ENCODE results near the gene TOMM20L. TPM values are rescaled to one million over a fixed set of nuclear protein-coding genes. Genes with fewer than 3 reads are reported as not detected.

TOMM20L gene
- total and polyA plus RNA-seq, 8 donors, result 0.25 to 0.51 (median 0.38) TPM; not detected in 5

GRCh38 chr14:58390830-58391229, 4.9 kb upstream of the TOMM20L start:
- Histone ChIP-seq H3K4me3 (no peak overlapping the region), H3K27ac (no peak overlapping the region), H3K4me1 (no peaks in the 10 kb centered on the region), H3K9me3 (no peaks in the 10 kb centered on the region), H3K36me3 (no peaks in the 10 kb centered on the region), H3K27me3 (no peaks in the 10 kb centered on the region)
- no peak for TF ChIP-seq CTCF (IDR thresholded peaks at IDR 0.05)
- WGBS, 2 donors, result 74 to 90% methylated on average over 2 of the region's 2 CpGs
- intact Hi-C loops (cut with DNase I), result no loop called here
- DNase-seq (no peak), FAIRE-seq (no peak), ATAC-seq (no peak)

- H3K36me3 ChIP-seq, result no peaks in the 10 kb centered on the region
- no peaks in the 10 kb centered on the region for H3K27me3 ChIP-seq
- FAIRE-seq, result no peak
- H3K4me3 ChIP-seq, result peak overlapping the region; percentile 53 to 67 (median 60)
- 22 to 24% methylated on average over 10 of the region's 10 CpGs for WGBS, 2 donors
- no peak for ATAC-seq
- peak overlapping the region in 3 of 4 donors; percentile 76 to 84 (median 81) for H3K27ac ChIP-seq
- TF ChIP-seq CTCF (IDR thresholded peaks at IDR 0.05), result no peak
- H3K4me1 ChIP-seq, result peaks cover 0 to 6% (median 0%) of the 10 kb centered on the region in 3 donors
- intact Hi-C loops (cut with DNase I), result no loop called here
- DNase-seq, result no peak
- no peaks in the 10 kb centered on the region for H3K9me3 ChIP-seq
Observed at GRCh38 chr14:58395562-58395811, 243 bp upstream of the TOMM20L start.

GRCh38 chr14:58397156-58397555, 1.4 kb downstream of the TOMM20L start:
- peaks cover 0 to 6% (median 0%) of the 10 kb centered on the region in 3 donors for H3K4me1 ChIP-seq
- no peaks in the 10 kb centered on the region for H3K9me3 ChIP-seq
- DNase-seq, result no peak
- ATAC-seq, result no peak
- no peaks in the 10 kb centered on the region for H3K27me3 ChIP-seq
- intact Hi-C loops (cut with DNase I), result no loop called here
- no peak overlapping the region for H3K4me3 ChIP-seq
- no peak overlapping the region for H3K27ac ChIP-seq
- no peak for TF ChIP-seq CTCF (IDR thresholded peaks at IDR 0.05)
- WGBS, 2 donors, result 92 to 97% methylated on average over 6 of the region's 6 CpGs
- no peak for FAIRE-seq
- H3K36me3 ChIP-seq, result no peaks in the 10 kb centered on the region

GRCh38 chr14:58398495-58398894, 2.8 kb downstream of the TOMM20L start:
- Histone ChIP-seq H3K36me3 (no peaks in the 10 kb centered on the region), H3K4me1 (peaks cover 0 to 6% (median 0%) of the 10 kb centered on the region in 3 donors), H3K9me3 (no peaks in the 10 kb centered on the region), H3K27ac (no peak overlapping the region), H3K4me3 (no peak overlapping the region), H3K27me3 (no peaks in the 10 kb centered on the region)
- DNase-seq (no peak), ATAC-seq (no peak), FAIRE-seq (no peak)
- intact Hi-C loops (cut with DNase I), result no loop called here
- no peak for TF ChIP-seq CTCF (IDR thresholded peaks at IDR 0.05)

GRCh38 chr14:58398895-58399294, 3.2 kb downstream of the TOMM20L start:
- no peak for DNase-seq
- no peak for FAIRE-seq
- ATAC-seq, result no peak

More at GRCh38 chr14:58398895-58399294, 3.2 kb downstream of the TOMM20L start:
- Histone ChIP-seq H3K27me3 (no peaks in the 10 kb centered on the region), H3K9me3 (no peaks in the 10 kb centered on the region), H3K27ac (no peak overlapping the region), H3K4me3 (no peak overlapping the region), H3K36me3 (no peaks in the 10 kb centered on the region), H3K4me1 (peaks cover 0 to 6% (median 0%) of the 10 kb centered on the region in 3 donors)
- WGBS, 2 donors, result 93 to 96% methylated on average over 3 of the region's 3 CpGs
- TF ChIP-seq CTCF (IDR thresholded peaks at IDR 0.05), result no peak
- intact Hi-C loops (cut with DNase I), result no loop called here

Measured in pancreas (tissue), 10 donors.